Liver (tissue), 3 donors: ENCODE data around the gene OR6K3.

Source experiments
- ATF3 ChIP-seq: IDR thresholded peaks from 2 replicates; pipeline ENCODE4 v1.6.1; 2016; ENCODE audit warnings: antibody characterized with exemption
- FOXA1 ChIP-seq: IDR thresholded peaks from 2 replicates; pipeline ENCODE4 v1.6.1; 2016; ENCODE audit warnings: antibody characterized with exemption
- GABPA ChIP-seq, 2 donors: IDR thresholded peaks in 1 of 2; conservative IDR thresholded peaks in 1 of 2; 2 replicates each; pipeline ENCODE4 v1.6.1; 2016; ENCODE audit warnings: antibody characterized with exemption in 2 of 2, mild to moderate bottlenecking in 1 of 2, moderate library complexity in 1 of 2
- RAD21 ChIP-seq, 2 donors: IDR thresholded peaks; 2 replicates each; pipeline ENCODE4 v1.6.1; 2016; ENCODE audit warnings: antibody characterized with exemption in 2 of 2, mild to moderate bottlenecking in 2 of 2
- TAF1 ChIP-seq: conservative IDR thresholded peaks from 2 replicates; pipeline ENCODE4 v1.6.1; 2016; ENCODE audit warnings: antibody characterized with exemption, mild to moderate bottlenecking
- TF ChIP-seq, protein P1 (sequence below): fragments of 150-350 bp; IDR thresholded peaks from 2 replicates; pipeline ENCODE4 v1.5.1; 2017; ENCODE audit warnings: improper control_type of control experiment, low read depth, low read length; ENCODE audit not compliant: missing input control
- TF ChIP-seq, protein P2 (sequence below): IDR thresholded peaks from 2 replicates; pipeline ENCODE4 v1.6.1; 2016; ENCODE audit warnings: antibody characterized with exemption
- donor health status: healthy.
- donor health status: healthy.

- TF ChIP-seq, protein P1, sequence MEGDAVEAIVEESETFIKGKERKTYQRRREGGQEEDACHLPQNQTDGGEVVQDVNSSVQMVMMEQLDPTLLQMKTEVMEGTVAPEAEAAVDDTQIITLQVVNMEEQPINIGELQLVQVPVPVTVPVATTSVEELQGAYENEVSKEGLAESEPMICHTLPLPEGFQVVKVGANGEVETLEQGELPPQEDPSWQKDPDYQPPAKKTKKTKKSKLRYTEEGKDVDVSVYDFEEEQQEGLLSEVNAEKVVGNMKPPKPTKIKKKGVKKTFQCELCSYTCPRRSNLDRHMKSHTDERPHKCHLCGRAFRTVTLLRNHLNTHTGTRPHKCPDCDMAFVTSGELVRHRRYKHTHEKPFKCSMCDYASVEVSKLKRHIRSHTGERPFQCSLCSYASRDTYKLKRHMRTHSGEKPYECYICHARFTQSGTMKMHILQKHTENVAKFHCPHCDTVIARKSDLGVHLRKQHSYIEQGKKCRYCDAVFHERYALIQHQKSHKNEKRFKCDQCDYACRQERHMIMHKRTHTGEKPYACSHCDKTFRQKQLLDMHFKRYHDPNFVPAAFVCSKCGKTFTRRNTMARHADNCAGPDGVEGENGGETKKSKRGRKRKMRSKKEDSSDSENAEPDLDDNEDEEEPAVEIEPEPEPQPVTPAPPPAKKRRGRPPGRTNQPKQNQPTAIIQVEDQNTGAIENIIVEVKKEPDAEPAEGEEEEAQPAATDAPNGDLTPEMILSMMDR = no peak
- TF ChIP-seq ATF3 (no peak), FOXA1 (no peak), RAD21 (IDR thresholded peaks at IDR 0.05) (no peak), TAF1 (no peak), GABPA (IDR thresholded peaks at IDR 0.05 in 1 of 2, conservative IDR thresholded peaks at IDR 0.05 in 1 of 2) (no peak)
- TF ChIP-seq, protein P2, sequence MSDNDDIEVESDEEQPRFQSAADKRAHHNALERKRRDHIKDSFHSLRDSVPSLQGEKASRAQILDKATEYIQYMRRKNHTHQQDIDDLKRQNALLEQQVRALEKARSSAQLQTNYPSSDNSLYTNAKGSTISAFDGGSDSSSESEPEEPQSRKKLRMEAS = no peak
Observed at GRCh38 chr1:158719664-158720063, 856 bp downstream of the OR6K3 start.
